ENCODE results near the gene ORC4. TPM values are rescaled to one million over a fixed set of nuclear protein-coding genes. Genes with fewer than 3 reads are reported as not detected.

ORC4 gene
- total and polyA plus RNA-seq, 2 experiments from 2014 or later, result 39.1 to 51.4 TPM

- peaks cover 89% of the 10 kb centered on the region for H3K79me2 ChIP-seq (ENCODE audit: insufficient read depth)
- H3K4me2 ChIP-seq (ENCODE audit: unreplicated experiment), result peak overlapping the region; percentile 88
- in situ Hi-C loops (cut with MboI), result no loop called here
Measured at GRCh38 chr2:148023861-148024260, 3.3 kb upstream of the ORC4 start.

DNA sequence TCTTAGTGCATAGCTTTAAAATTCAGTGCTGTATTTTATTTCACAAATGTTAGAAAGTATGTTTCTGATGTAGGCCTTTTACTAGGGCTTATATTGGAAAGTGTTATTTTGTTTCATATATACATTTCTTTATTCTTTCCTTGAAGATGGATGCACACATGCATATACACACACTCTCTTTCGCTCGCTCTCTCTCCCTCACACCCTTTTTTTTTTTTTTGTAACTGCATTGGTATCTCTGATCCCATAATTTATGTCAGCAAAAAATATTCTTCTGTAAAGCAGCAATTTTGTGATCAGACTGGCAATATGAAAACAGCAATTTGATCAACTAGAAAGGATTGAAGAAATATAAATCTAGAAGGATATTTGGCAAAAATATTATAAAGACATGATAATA, 2.3 kb upstream of the ORC4 start:
- H3K4me3 ChIP-seq, result peak overlapping the region; percentile 96
- no peaks in the 10 kb centered on the region for H3K9me2 ChIP-seq (ENCODE audit: insufficient read depth)
- H3K9ac ChIP-seq, result peak overlapping the region; percentile 92
- H3K4me2 ChIP-seq (ENCODE audit: unreplicated experiment), result peak overlapping the region; percentile 88
- H3K27me3 ChIP-seq (replicated peaks; ENCODE audit: insufficient read depth), result no peaks in the 10 kb centered on the region
- H3K4me1 ChIP-seq (ENCODE audit: insufficient read depth), result peaks cover 26% of the 10 kb centered on the region
- 47 to 51% methylated on average over 2 of the region's 2 CpGs for WGBS, 2 experiments (ENCODE audit: low coverage in 1 of 2, low lambda C conversion rate in 2 of 2, missing lambda C conversion rate in 2 of 2)
- DNase-seq, result no peak
- H2AFZ ChIP-seq, result no peak overlapping the region
- H3K9me3 ChIP-seq (ENCODE audit: low read depth), result no peaks in the 10 kb centered on the region
- in situ Hi-C loops (cut with MboI), result no loop called here
- no peaks in the 10 kb centered on the region for H4K20me1 ChIP-seq (ENCODE audit: insufficient read depth)
- H3K79me2 ChIP-seq (ENCODE audit: insufficient read depth), result peaks cover 89% of the 10 kb centered on the region
- no peak overlapping the region for H3K27ac ChIP-seq
- TF ChIP-seq EZH2 (IDR thresholded peaks at IDR 0.05; ENCODE audit: insufficient read depth, poor library complexity, severe bottlenecking), result no peak
- no peak for TF ChIP-seq EZH2phosphoT487 (IDR thresholded peaks at IDR 0.05; ENCODE audit: insufficient read depth, low read depth)
- H3F3A ChIP-seq (ENCODE audit: insufficient read depth), result peaks cover 11% of the 10 kb centered on the region
- H3K36me3 ChIP-seq (ENCODE audit: low read depth), result peaks cover 4% of the 10 kb centered on the region; the same call in 1 of the 2 replicates

More at GRCh38 chr2:148023861-148024260, 3.3 kb upstream of the ORC4 start:
- peak overlapping the region; percentile 92; the same call in 1 of the 2 replicates for H3K9ac ChIP-seq
- peaks cover 4% of the 10 kb centered on the region; the same call in 1 of the 2 replicates for H3K36me3 ChIP-seq (ENCODE audit: low read depth)
- H4K20me1 ChIP-seq (ENCODE audit: insufficient read depth), result no peaks in the 10 kb centered on the region
- TF ChIP-seq EZH2phosphoT487 (IDR thresholded peaks at IDR 0.05; ENCODE audit: insufficient read depth, low read depth) (no peak), EZH2 (IDR thresholded peaks at IDR 0.05; ENCODE audit: insufficient read depth, poor library complexity, severe bottlenecking) (no peak)
- H3F3A ChIP-seq (ENCODE audit: insufficient read depth), result peaks cover 11% of the 10 kb centered on the region
- no peak for DNase-seq
- H3K9me2 ChIP-seq (ENCODE audit: insufficient read depth), result no peaks in the 10 kb centered on the region
- H3K4me3 ChIP-seq, result peak overlapping the region; percentile 96
- H3K9me3 ChIP-seq (ENCODE audit: low read depth), result no peaks in the 10 kb centered on the region
- no peak overlapping the region for H3K27ac ChIP-seq
- peaks cover 28% of the 10 kb centered on the region for H3K4me1 ChIP-seq (ENCODE audit: insufficient read depth)
- H2AFZ ChIP-seq, result no peak overlapping the region
- H3K27me3 ChIP-seq (replicated peaks; ENCODE audit: insufficient read depth), result no peaks in the 10 kb centered on the region

- H3K4me3 ChIP-seq, result peak overlapping the region; percentile 96
- peaks cover 89% of the 10 kb centered on the region for H3K79me2 ChIP-seq (ENCODE audit: insufficient read depth)
- no peaks in the 10 kb centered on the region for H3K27me3 ChIP-seq (replicated peaks; ENCODE audit: insufficient read depth)
- H2AFZ ChIP-seq, result peak overlapping the region; percentile 86
- H3K36me3 ChIP-seq (ENCODE audit: low read depth), result peaks cover 4% of the 10 kb centered on the region; the same call in 1 of the 2 replicates
- no peaks in the 10 kb centered on the region for H3K9me2 ChIP-seq (ENCODE audit: insufficient read depth)
- H4K20me1 ChIP-seq (ENCODE audit: insufficient read depth), result no peaks in the 10 kb centered on the region
- peaks cover 11% of the 10 kb centered on the region for H3F3A ChIP-seq (ENCODE audit: insufficient read depth)
- in situ Hi-C loops (cut with MboI), result no loop called here
- 0 to 4% methylated on average over 1 of the region's 1 CpG for WGBS, 2 experiments (ENCODE audit: low coverage in 1 of 2, low lambda C conversion rate in 2 of 2, missing lambda C conversion rate in 2 of 2)
- H3K27ac ChIP-seq, result peak overlapping the region; percentile 84; the same call in 1 of the 2 replicates
- peak; percentile 30 for DNase-seq
- no peaks in the 10 kb centered on the region for H3K9me3 ChIP-seq (ENCODE audit: low read depth)
- peak overlapping the region; percentile 92 for H3K9ac ChIP-seq
- TF ChIP-seq EZH2phosphoT487 (IDR thresholded peaks at IDR 0.05; ENCODE audit: insufficient read depth, low read depth) (no peak), EZH2 (IDR thresholded peaks at IDR 0.05; ENCODE audit: insufficient read depth, poor library complexity, severe bottlenecking) (no peak)
- peak overlapping the region; percentile 88 for H3K4me2 ChIP-seq (ENCODE audit: unreplicated experiment)
- peaks cover 20% of the 10 kb centered on the region for H3K4me1 ChIP-seq (ENCODE audit: insufficient read depth)
Measured at GRCh38 chr2:148022351-148022750, 1.8 kb upstream of the ORC4 start.

- H3K9ac ChIP-seq, result peak overlapping the region; percentile 92
- peaks cover 89% of the 10 kb centered on the region for H3K79me2 ChIP-seq (ENCODE audit: insufficient read depth)
- TF ChIP-seq EZH2 (IDR thresholded peaks at IDR 0.05; ENCODE audit: insufficient read depth, poor library complexity, severe bottlenecking), result no peak
- no peak for TF ChIP-seq EZH2phosphoT487 (IDR thresholded peaks at IDR 0.05; ENCODE audit: insufficient read depth, low read depth)
- H3K4me2 ChIP-seq (ENCODE audit: unreplicated experiment), result peak overlapping the region; percentile 88
- peak overlapping the region; percentile 86 for H2AFZ ChIP-seq
- no peaks in the 10 kb centered on the region for H3K9me3 ChIP-seq (ENCODE audit: low read depth)
- WGBS, 2 experiments (ENCODE audit: low coverage in 1 of 2, low lambda C conversion rate in 2 of 2, missing lambda C conversion rate in 2 of 2), result 2% methylated on average over 3 of the region's 3 CpGs
- H3K27me3 ChIP-seq (replicated peaks; ENCODE audit: insufficient read depth), result no peaks in the 10 kb centered on the region
- peaks cover 20% of the 10 kb centered on the region for H3K4me1 ChIP-seq (ENCODE audit: insufficient read depth)
- peak overlapping the region; percentile 96 for H3K4me3 ChIP-seq
- in situ Hi-C loops (cut with MboI), result no loop called here
- H3F3A ChIP-seq (ENCODE audit: insufficient read depth), result peaks cover 11% of the 10 kb centered on the region
- H3K9me2 ChIP-seq (ENCODE audit: insufficient read depth), result no peaks in the 10 kb centered on the region
- H3K36me3 ChIP-seq (ENCODE audit: low read depth), result peaks cover 4% of the 10 kb centered on the region; the same call in 1 of the 2 replicates
- no peaks in the 10 kb centered on the region for H4K20me1 ChIP-seq (ENCODE audit: insufficient read depth)
- H3K27ac ChIP-seq, result peak overlapping the region; percentile 84
- DNase-seq, result peak; percentile 48
Measured at GRCh38 chr2:148021886-148022285, 1.3 kb upstream of the ORC4 start.
